Stomach (tissue), 4 donors: Measurements from ENCODE around the gene POU2AF3.

ENCODE experiments used
- CTCF ChIP-seq, 7 experiments: fragments of 450-650 bp in 4 of 7; fragments of 200-600 bp in 3 of 7; sonication (generic) in 3 of 7; IDR thresholded peaks; one replicate each; pipeline ENCODE4 v1.5.1; 2016 to 2019; ENCODE audit warnings: antibody characterized with exemption in 7 of 7, control low read depth in 2 of 7, mild to moderate bottlenecking in 1 of 7
- EP300 ChIP-seq: sonication (generic); formaldehyde crosslinking; IDR thresholded peaks from one replicate; pipeline ENCODE4 v1.6.1; 2017; ENCODE audit warnings: antibody characterized with exemption
- POLR2A ChIP-seq, 4 donors: fragments of 450-650 bp; IDR thresholded peaks; one replicate each; pipeline ENCODE4 v1.6.1; 2016; ENCODE audit warnings: antibody characterized with exemption in 4 of 4, control low read depth in 2 of 4, mild to moderate bottlenecking in 1 of 4, moderate library complexity in 1 of 4
- POLR2AphosphoS5 ChIP-seq, 3 donors: sonication (generic); formaldehyde crosslinking; IDR thresholded peaks; one replicate each; pipeline ENCODE4 v1.6.1; 2016; ENCODE audit warnings: antibody characterized with exemption in 3 of 3

GRCh38 chr11:111260811-111261210 is 37.5 kb upstream of the POU2AF3 start:
- no peak for TF ChIP-seq CTCF (IDR thresholded peaks at IDR 0.05)
- TF ChIP-seq POLR2A (IDR thresholded peaks at IDR 0.05), result no peak
- TF ChIP-seq EP300, result no peak
- TF ChIP-seq POLR2AphosphoS5 (IDR thresholded peaks at IDR 0.05), result no peak
